Stomach (tissue), 9 donors: ENCODE measurements around the gene G0S2. TPM values are rescaled to one million over a fixed set of nuclear protein-coding genes. Genes with fewer than 3 reads are reported as not detected.

Experiments used
- DNase-seq, 2 donors: peaks; one replicate each; pipeline versions ENCODE4 v3.0.0 to v3.0.0-alpha.2; 2013 to 2019
- H3K27ac ChIP-seq, 5 donors: fragments of 200-600 bp in 4 of 5; sonication (generic) in 4 of 5; one replicate each; pipeline ENCODE4 v1.5.1; 2013 to 2019; ENCODE audit warnings: mild to moderate bottlenecking in 1 of 5, moderate library complexity in 1 of 5
- H3K27me3 ChIP-seq, 3 donors: fragments of 200-600 bp; sonication (generic); one replicate each; pipeline ENCODE4 v1.5.1; 2017 to 2019; ENCODE audit warnings: mixed run types in 1 of 3
- H3K36me3 ChIP-seq, 4 donors: fragments of 200-600 bp; sonication (generic); 1 replicate in 3 of 4; 2 replicates in 1 of 4; pipeline ENCODE4 v1.5.1; 2016 to 2019
- H3K4me1 ChIP-seq, 4 donors: fragments of 200-600 bp; sonication (generic); one replicate each; pipeline ENCODE4 v1.5.1; 2016 to 2019
- H3K4me3 ChIP-seq, 4 donors: fragments of 200-600 bp; sonication (generic) in 3 of 4; one replicate each; pipeline ENCODE4 v1.5.1; 2016 to 2019; ENCODE audit warnings: mild to moderate bottlenecking in 1 of 4
- H3K9me3 ChIP-seq, 4 donors: fragments of 200-600 bp; sonication (generic); one replicate each; pipeline ENCODE4 v1.5.1; 2016 to 2019
- EP300 ChIP-seq: sonication (generic); formaldehyde crosslinking; IDR thresholded peaks from one replicate; pipeline ENCODE4 v1.6.1; 2017; ENCODE audit warnings: antibody characterized with exemption
- POLR2A ChIP-seq, 4 donors: fragments of 450-650 bp; IDR thresholded peaks; one replicate each; pipeline ENCODE4 v1.6.1; 2016; ENCODE audit warnings: antibody characterized with exemption in 4 of 4, control low read depth in 2 of 4, mild to moderate bottlenecking in 1 of 4, moderate library complexity in 1 of 4
- POLR2AphosphoS5 ChIP-seq, 3 donors: sonication (generic); formaldehyde crosslinking; IDR thresholded peaks; one replicate each; pipeline ENCODE4 v1.6.1; 2016; ENCODE audit warnings: antibody characterized with exemption in 3 of 3
- WGBS, 5 donors: extraction: QIAGEN DNeasy Blood & Tissue Kit in 3 of 5; methylation state at CpG; one replicate each; pipeline versions ENCODE4 v1.1.5 to v1.1.7; 2013 to 2018; 5-methylcytosine and 5-hydroxymethylcytosine counted together
- intact Hi-C: fragments of 100-400 bp; cut with DNase I; formaldehyde crosslinking; loops from one replicate; pipeline ENCODE4 v1.15.1; 2023; ENCODE audit warnings: low total_unique reads
- polyA plus RNA-seq, 3 donors: library from polyadenylated mRNA; stranded (reverse); fragments of 200-250 nt; gene quantifications; one replicate each; pipeline ENCODE4 v1.2.3, GENCODE V29; 2013
- total RNA-seq, 5 donors: library from RNA; depleted of rRNA; stranded (reverse); fragments of >200 nt; gene quantifications; one replicate each; pipeline versions ENCODE4 v1.1.0 to v1.2.3, GENCODE V29; 2014 to 2016
- TF ChIP-seq, protein P1 (sequence below), 7 experiments: fragments of 450-650 bp in 4 of 7; fragments of 200-600 bp in 3 of 7; sonication (generic) in 3 of 7; IDR thresholded peaks; one replicate each; pipeline ENCODE4 v1.5.1; 2016 to 2019; ENCODE audit warnings: antibody characterized with exemption in 7 of 7, control low read depth in 2 of 7, mild to moderate bottlenecking in 1 of 7
- donor health status: healthy with polysubstance abuse.
- donor health status: Bipolar disorder and iron deficiency.
- donor health status: healthy.

G0S2 gene
- total and polyA plus RNA-seq, 8 donors: 11.0 to 227 (median 49.1) TPM; not detected in 1

DNA sequence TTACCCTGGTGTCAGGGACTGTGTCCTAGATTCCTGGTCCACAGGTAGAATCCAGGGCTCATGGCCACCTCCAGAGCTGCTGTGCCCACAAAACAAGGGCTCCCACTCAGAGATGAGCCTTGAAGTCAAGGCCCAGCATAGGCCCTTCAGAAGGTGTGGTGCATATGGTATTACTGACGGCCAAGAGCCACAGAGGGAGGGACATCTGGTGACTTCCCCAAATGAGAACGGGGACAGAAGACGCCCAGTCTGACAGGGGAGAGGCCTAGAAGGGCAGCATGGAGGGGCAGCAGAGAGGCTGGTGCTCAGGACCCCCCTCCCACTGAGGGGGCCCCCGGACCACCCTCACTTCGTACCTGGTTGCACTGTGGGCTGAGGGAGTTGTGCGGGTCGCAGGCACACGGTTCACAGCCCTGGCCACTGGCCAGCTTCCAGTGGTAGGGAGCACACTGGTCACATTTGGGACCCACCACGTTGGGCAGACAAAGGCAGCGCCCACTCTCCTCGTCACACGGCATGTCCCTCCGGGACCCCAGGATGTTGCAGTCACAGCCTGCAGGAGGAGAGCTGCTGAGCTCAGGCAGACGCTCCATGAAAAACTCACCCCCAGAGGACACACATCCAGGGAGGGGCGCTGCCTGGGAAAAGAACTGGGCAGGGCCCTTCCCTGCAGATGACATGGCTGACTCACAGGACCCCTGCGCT lies 48.0 kb upstream of the G0S2 start:
- intact Hi-C loops: loop anchor here (10.0 kb wide), 1 partner anchor 52 kb away; no protein-coding TSS in a partner anchor
- Histone ChIP-seq H3K4me1 (peaks cover 0 to 32% (median 14%) of the 10 kb centered on the region in 4 donors), H3K27me3 (no peaks in the 10 kb centered on the region), H3K27ac (no peak overlapping the region), H3K4me3 (no peak overlapping the region), H3K9me3 (no peaks in the 10 kb centered on the region), H3K36me3 (peaks cover 0 to 91% (median 28%) of the 10 kb centered on the region in 4 donors)
- WGBS, 5 donors: 63 to 76% (median 65%) methylated on average over 9 to 16 of the region's 16 CpGs
- DNase-seq: no peak
- TF ChIP-seq EP300: no peak
- no peak for TF ChIP-seq POLR2AphosphoS5 (IDR thresholded peaks at IDR 0.05)
- TF ChIP-seq POLR2A (IDR thresholded peaks at IDR 0.05): no peak
- TF ChIP-seq, protein P1, sequence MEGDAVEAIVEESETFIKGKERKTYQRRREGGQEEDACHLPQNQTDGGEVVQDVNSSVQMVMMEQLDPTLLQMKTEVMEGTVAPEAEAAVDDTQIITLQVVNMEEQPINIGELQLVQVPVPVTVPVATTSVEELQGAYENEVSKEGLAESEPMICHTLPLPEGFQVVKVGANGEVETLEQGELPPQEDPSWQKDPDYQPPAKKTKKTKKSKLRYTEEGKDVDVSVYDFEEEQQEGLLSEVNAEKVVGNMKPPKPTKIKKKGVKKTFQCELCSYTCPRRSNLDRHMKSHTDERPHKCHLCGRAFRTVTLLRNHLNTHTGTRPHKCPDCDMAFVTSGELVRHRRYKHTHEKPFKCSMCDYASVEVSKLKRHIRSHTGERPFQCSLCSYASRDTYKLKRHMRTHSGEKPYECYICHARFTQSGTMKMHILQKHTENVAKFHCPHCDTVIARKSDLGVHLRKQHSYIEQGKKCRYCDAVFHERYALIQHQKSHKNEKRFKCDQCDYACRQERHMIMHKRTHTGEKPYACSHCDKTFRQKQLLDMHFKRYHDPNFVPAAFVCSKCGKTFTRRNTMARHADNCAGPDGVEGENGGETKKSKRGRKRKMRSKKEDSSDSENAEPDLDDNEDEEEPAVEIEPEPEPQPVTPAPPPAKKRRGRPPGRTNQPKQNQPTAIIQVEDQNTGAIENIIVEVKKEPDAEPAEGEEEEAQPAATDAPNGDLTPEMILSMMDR (IDR thresholded peaks at IDR 0.05): no peak

DNA sequence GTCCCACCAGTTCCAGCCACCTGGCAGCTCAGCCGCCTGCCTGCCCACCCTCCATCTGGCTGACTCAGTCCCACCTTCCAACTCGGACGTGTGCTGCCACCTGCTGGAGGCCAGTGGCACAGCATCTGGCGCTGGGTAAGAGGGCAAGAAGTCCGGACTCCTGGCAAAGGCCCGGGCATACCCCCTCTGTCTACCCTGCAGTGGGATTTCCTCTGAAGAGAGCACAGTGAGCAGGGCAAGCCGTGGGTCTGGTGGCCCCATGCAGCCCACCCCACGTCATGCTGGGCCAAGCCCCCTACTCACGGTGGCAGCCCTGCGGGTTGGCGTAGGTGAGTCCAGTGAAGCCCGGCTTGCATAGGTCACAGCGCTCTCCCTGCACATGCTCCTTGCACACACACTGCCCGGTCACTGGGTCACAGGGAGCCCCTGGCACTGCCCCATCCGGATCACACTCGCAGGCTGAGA lies 47.4 kb upstream of the G0S2 start:
- WGBS, 5 donors: 41 to 59% (median 43%) methylated on average over 6 to 16 of the region's 16 CpGs
- peaks cover 0 to 91% (median 29%) of the 10 kb centered on the region in 4 donors for H3K36me3 ChIP-seq
- intact Hi-C loops: loop anchor here (10.0 kb wide), 1 partner anchor 53 kb away; no protein-coding TSS in a partner anchor
- H3K27ac ChIP-seq: no peak overlapping the region
- peak; percentile 79 to 90 for DNase-seq
- TF ChIP-seq, protein P1 (IDR thresholded peaks at IDR 0.05): peak in 5 of 7 experiments; percentile 63 to 96 (median 89)
- TF ChIP-seq POLR2AphosphoS5 (IDR thresholded peaks at IDR 0.05) (peak in 1 of 3 donors; percentile 41), POLR2A (IDR thresholded peaks at IDR 0.05) (no peak)
- H3K4me1 ChIP-seq: peaks cover 0 to 30% (median 13%) of the 10 kb centered on the region in 4 donors
- no peaks in the 10 kb centered on the region for H3K27me3 ChIP-seq
- no peak overlapping the region for H3K4me3 ChIP-seq
- no peaks in the 10 kb centered on the region for H3K9me3 ChIP-seq

DNA sequence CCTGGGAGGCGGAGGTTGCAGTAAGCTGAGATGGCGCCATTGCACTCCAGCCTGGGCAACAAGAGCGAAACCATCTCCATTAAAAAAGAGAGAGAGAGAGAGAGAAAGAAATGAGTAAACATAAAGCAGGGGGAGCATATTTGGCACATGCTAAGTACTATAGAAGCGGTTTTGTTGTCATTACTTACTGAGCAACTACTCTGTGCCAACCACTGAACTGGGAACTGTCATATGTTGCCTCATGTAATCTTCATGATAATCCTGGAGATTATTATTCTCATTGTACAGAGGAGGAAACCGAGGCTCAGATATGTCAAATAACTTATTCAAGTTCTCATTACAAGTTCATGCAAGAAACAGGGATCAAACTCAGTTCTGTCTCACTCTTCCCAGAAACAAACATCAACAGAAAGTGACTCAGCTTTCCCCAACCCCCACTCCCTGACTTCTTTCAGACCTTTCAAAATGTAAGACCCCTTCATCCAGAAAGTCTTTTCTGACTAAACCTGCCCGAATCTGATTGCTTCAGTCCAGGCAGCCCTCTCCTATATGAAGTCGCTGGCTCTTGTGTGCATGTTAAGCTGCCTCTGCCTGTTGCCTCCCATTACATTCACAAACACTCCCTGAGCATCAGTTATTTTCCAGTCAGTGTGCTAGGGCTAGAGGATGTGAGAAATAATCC lies 46.5 kb upstream of the G0S2 start:
- 81 to 86% (median 83%) methylated on average over 7 of the region's 7 CpGs for WGBS, 5 donors

More for the DNA sequence above, 46.5 kb upstream of the G0S2 start:
- H3K9me3 ChIP-seq: no peaks in the 10 kb centered on the region
- intact Hi-C loops: loop anchor here (10.0 kb wide), 1 partner anchor 54 kb away; no protein-coding TSS in a partner anchor
- H3K36me3 ChIP-seq: peaks cover 0 to 91% (median 28%) of the 10 kb centered on the region in 4 donors
- TF ChIP-seq POLR2AphosphoS5 (IDR thresholded peaks at IDR 0.05) (no peak), EP300 (no peak), POLR2A (IDR thresholded peaks at IDR 0.05) (no peak)
- TF ChIP-seq, protein P1 (IDR thresholded peaks at IDR 0.05): no peak
- no peak overlapping the region for H3K27ac ChIP-seq
- H3K4me1 ChIP-seq: peaks cover 0 to 30% (median 13%) of the 10 kb centered on the region in 4 donors
- no peak overlapping the region for H3K4me3 ChIP-seq
- no peaks in the 10 kb centered on the region for H3K27me3 ChIP-seq
- DNase-seq: no peak
